Measurements from ENCODE around the gene AUH. TPM values are rescaled to one million over a fixed set of nuclear protein-coding genes. Genes with fewer than 3 reads are reported as not detected.
A peak's percentile ranks its signal among the peaks of the same experiment; 100 is the strongest.

The AUH gene
- total and polyA plus RNA-seq, 7 donors: 9.9 to 20.6 (median 14.1) TPM

GRCh38 chr9:91312717-91313325 is 48.9 kb downstream of the AUH start:
- WGBS, 3 donors: 88 to 91% (median 91%) methylated on average over 4 of the region's 4 CpGs
- DNase-seq (no peak), ATAC-seq (no peak)
- Histone ChIP-seq H3K9me3 (no peaks in the 10 kb centered on the region), H3K36me3 (ENCODE audit: insufficient read depth in 1 of 2, low read depth in 1 of 2) (peaks cover 0 to 4% of the 10 kb centered on the region in 2 donors), H3K4me3 (no peak overlapping the region), H3K27ac (no peak overlapping the region), H3K27me3 (ENCODE audit: insufficient read depth in 3 of 3, low read length in 2 of 3) (no peaks in the 10 kb centered on the region), H3K4me1 (no peaks in the 10 kb centered on the region)
- intact Hi-C loops (cut with DNase I): no loop called here
- TF ChIP-seq CTCF (IDR thresholded peaks at IDR 0.05): no peak

DNA sequence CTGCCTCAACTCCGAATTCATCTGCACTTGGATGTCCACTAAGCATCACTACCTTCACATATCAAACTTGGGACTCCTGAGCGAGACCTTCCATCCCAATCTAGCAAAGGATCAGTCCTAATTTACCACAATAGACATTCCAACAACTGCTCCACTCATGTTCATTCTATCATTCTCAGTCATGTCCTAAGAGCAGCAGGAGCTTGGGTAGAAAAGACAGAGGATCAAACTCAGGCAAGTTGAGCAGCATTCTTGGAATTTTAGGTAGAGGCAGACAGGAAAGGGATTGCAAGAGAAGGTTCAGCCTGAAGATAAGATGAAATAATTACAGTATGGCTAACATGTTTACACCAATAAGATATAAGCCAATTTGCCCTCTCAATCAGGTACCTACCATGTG is 51.7 kb downstream of the AUH start:
- TF ChIP-seq CTCF (IDR thresholded peaks at IDR 0.05): no peak
- 98 to 100% (median 98%) methylated on average over 2 of the region's 2 CpGs for WGBS, 3 donors
- ATAC-seq (no peak), DNase-seq (no peak)
- intact Hi-C loops (cut with DNase I): no loop called here
- H3K4me3 ChIP-seq: no peak overlapping the region
- H3K27ac ChIP-seq: no peak overlapping the region
- H3K4me1 ChIP-seq: peaks cover 14% of the 10 kb centered on the region
- no peaks in the 10 kb centered on the region for H3K9me3 ChIP-seq
- H3K36me3 ChIP-seq (ENCODE audit: insufficient read depth in 1 of 2, low read depth in 1 of 2): peaks cover 0 to 3% of the 10 kb centered on the region in 2 donors
- no peaks in the 10 kb centered on the region for H3K27me3 ChIP-seq (ENCODE audit: insufficient read depth in 3 of 3, low read length in 2 of 3)

GRCh38 chr9:91308191-91308590 is 53.5 kb downstream of the AUH start:
- Histone ChIP-seq H3K9me3 (no peaks in the 10 kb centered on the region), H3K27me3 (ENCODE audit: insufficient read depth in 3 of 3, low read length in 2 of 3) (no peaks in the 10 kb centered on the region), H3K27ac (no peak overlapping the region), H3K4me3 (no peak overlapping the region), H3K36me3 (ENCODE audit: insufficient read depth in 1 of 2, low read depth in 1 of 2) (peaks cover 0 to 3% of the 10 kb centered on the region in 2 donors), H3K4me1 (peaks cover 32% of the 10 kb centered on the region)
- TF ChIP-seq CTCF (IDR thresholded peaks at IDR 0.05): no peak
- WGBS, 3 donors: 95 to 98% (median 96%) methylated on average over 2 of the region's 2 CpGs
- DNase-seq (no peak), ATAC-seq (no peak)
- intact Hi-C loops (cut with DNase I): loop anchor here in 1 of 2 donors (5.0 kb wide), 1 partner anchor 114 kb away; the partner anchor contains the start of gene NFIL3

DNA sequence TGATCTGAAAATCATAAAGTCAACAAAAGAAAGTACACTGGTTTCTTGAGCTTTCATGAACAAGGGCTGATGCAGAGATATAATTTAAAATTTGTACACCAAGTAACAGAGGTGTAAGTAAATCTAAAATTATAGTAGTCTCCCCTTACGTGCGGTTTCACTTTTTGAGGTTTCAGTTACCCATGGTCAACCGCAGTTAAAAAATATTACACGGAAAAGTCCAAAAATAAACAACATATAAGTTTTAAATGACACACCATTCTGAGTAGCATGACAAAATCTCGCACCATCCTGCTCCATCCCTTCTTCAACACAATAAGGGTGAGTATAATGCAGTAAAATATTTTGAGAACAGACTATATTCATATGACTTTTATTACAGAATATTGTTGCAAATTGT is 54.4 kb downstream of the AUH start:
- ATAC-seq (no peak), DNase-seq (no peak)
- H3K4me3 ChIP-seq: no peak overlapping the region
- peaks cover 0 to 3% of the 10 kb centered on the region in 2 donors for H3K36me3 ChIP-seq (ENCODE audit: insufficient read depth in 1 of 2, low read depth in 1 of 2)
- peaks cover 41% of the 10 kb centered on the region for H3K4me1 ChIP-seq
- TF ChIP-seq CTCF (IDR thresholded peaks at IDR 0.05): no peak
- no peak overlapping the region for H3K27ac ChIP-seq
- intact Hi-C loops (cut with DNase I): loop anchor here in 1 of 2 donors (5.0 kb wide), 1 partner anchor 115 kb away; the partner anchor contains the start of gene NFIL3
- no peaks in the 10 kb centered on the region for H3K27me3 ChIP-seq (ENCODE audit: insufficient read depth in 3 of 3, low read length in 2 of 3)
- no peaks in the 10 kb centered on the region for H3K9me3 ChIP-seq
- whole genome bisulfite sequencing, 3 donors: 89 to 95% (median 94%) methylated on average over 5 of the region's 5 CpGs

- ATAC-seq (no peak), DNase-seq (no peak)
- no peak for TF ChIP-seq CTCF (IDR thresholded peaks at IDR 0.05)
- intact Hi-C loops (cut with DNase I): loop anchor here in 1 of 2 donors (5.0 kb wide), 1 partner anchor 116 kb away; the partner anchor contains the start of gene NFIL3
- Histone ChIP-seq H3K27ac (peak overlapping the region; percentile 91), H3K27me3 (ENCODE audit: insufficient read depth in 3 of 3, low read length in 2 of 3) (no peaks in the 10 kb centered on the region), H3K4me3 (no peak overlapping the region), H3K4me1 (peaks cover 51% of the 10 kb centered on the region), H3K9me3 (no peaks in the 10 kb centered on the region), H3K36me3 (ENCODE audit: insufficient read depth in 1 of 2, low read depth in 1 of 2) (peaks cover 0 to 3% of the 10 kb centered on the region in 2 donors)
- WGBS, 3 donors: 97 to 100% (median 98%) methylated on average over 1 of the region's 1 CpG
Measured at GRCh38 chr9:91306296-91306630, 55.5 kb downstream of the AUH start.

Measured in psoas muscle (tissue), 8 donors.